Epithelial cell of proximal tubule (primary cell): ENCODE data around the gene MAGEB4. TPM values are rescaled to one million over a fixed set of nuclear protein-coding genes. Genes with fewer than 3 reads are reported as not detected.

Experiments used
- DNase-seq: peaks from one replicate; pipeline ENCODE4 v3.0.0-alpha.2; 2011; ENCODE audit warnings: low read depth
- H3K4me3 ChIP-seq: 2 replicates; pipeline ENCODE4 v1.5.1; 2011; ENCODE audit warnings: low read depth, mild to moderate bottlenecking, low read length
- CTCF ChIP-seq: conservative IDR thresholded peaks from 2 replicates; pipeline ENCODE4 v1.5.1; 2012; ENCODE audit warnings: low read depth, mild to moderate bottlenecking, low read length
- total RNA-seq: library from RNA; depleted of rRNA; stranded (reverse); fragments of >200 nt; gene quantifications from 2 replicates; pipeline ENCODE4 v1.2.3, GENCODE V29; 2015

The MAGEB4 gene
- total RNA-seq, 1 donor from 2014 or later = not detected

DNA sequence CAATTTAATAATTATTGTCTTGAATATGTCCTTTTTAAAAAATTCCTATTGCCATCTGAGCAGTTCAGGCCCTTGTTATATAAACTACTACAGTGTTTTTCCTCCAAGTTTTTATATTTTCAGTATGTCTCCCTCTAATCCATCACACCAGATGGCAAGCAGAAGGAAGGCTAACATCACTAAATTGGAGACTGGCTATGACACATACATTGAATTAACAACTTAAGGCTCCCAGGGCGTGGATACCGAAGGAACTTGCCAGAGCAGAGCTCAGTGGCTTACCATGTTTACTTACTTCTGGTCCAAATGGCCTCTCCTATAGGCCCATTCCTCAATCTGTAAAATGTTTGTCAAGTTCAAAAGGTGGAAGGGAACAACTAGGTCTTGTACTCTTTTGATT is 18.1 kb downstream of the MAGEB4 start:
- H3K4me3 ChIP-seq = no peak overlapping the region
- no peak for DNase-seq
- no peak for TF ChIP-seq CTCF

GRCh38 chrX:30261012-30261411 is 19.2 kb downstream of the MAGEB4 start:
- no peak for TF ChIP-seq CTCF
- H3K4me3 ChIP-seq = no peak overlapping the region
- no peak for DNase-seq

GRCh38 chrX:30262763-30263162 is 21.0 kb downstream of the MAGEB4 start:
- no peak for DNase-seq
- no peak for TF ChIP-seq CTCF
- no peak overlapping the region for H3K4me3 ChIP-seq

DNA sequence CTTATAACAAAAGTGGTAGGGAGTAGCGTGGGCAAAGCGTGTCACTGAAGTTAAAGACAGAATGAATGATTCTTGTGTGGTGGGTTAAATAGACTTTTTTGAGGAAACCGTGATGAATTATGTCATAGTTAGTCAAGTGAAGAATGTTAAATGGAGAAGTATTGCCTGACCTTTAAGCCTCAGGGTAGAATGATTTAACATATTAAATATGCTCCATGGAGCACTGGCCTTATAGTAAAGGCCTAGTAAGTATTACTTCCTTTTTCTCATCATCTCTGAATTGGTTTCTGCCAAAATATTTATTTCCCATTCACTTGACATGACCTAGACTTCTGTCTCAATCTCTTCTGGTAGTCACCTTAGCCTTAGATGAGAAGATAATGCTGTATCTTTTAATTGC is 28.8 kb downstream of the MAGEB4 start:
- no peak overlapping the region for H3K4me3 ChIP-seq
- TF ChIP-seq CTCF = no peak
- DNase-seq = no peak

DNA sequence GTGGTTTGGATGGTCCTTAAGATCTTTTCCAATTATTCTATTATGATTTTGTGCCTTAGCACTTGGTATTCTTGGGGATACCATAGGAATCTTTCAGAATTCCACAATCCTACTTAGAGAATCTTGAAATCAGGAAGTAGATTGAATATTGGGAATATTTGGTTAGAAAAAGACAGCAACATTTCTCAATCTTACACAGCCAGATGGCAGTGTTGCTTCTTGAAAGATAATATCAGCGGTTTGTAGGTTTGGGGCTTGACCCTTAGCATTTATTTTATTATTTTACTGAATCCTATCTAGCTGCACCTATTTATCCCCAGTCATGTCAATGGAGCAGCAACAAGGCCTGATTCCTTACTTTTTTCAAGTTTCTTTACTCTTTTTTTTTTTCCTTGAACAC is 33.7 kb downstream of the MAGEB4 start:
- H3K4me3 ChIP-seq = no peak overlapping the region
- TF ChIP-seq CTCF = peak; percentile 46
- no peak for DNase-seq

DNA sequence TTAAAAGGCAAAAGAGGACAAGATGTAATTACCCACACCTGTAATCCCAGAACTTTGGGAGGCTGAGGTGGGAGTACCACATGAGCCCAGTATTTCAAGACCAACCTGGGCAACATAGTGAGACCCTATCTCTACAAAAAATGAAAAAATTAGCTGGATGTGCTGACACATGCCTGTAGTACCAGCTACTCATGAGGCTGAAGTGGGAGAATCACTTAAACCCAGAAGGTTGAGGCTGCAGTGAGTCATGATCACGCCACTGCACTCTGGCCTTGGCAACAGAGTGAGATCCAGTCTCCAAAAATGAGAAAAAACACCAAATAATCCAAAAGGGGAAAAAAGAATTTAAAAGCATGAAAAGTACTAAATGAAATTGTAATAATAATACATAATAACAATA is 36.6 kb downstream of the MAGEB4 start:
- DNase-seq = no peak
- no peak overlapping the region for H3K4me3 ChIP-seq
- no peak for TF ChIP-seq CTCF

GRCh38 chrX:30280428-30280827 is 38.6 kb downstream of the MAGEB4 start:
- no peak for TF ChIP-seq CTCF
- DNase-seq = no peak
- no peak overlapping the region for H3K4me3 ChIP-seq
